ENCODE results near the gene ARFGEF2. TPM values are rescaled to one million over a fixed set of nuclear protein-coding genes. Genes with fewer than 3 reads are reported as not detected.

ARFGEF2 gene
- total RNA-seq, 1 donor from 2014 or later = 21.9 TPM

GRCh38 chr20:48919336-48919881 lies 2.1 kb upstream of the ARFGEF2 start:
- no peaks in the 10 kb centered on the region for H3K36me3 ChIP-seq
- peaks cover 31% of the 10 kb centered on the region for H3K4me1 ChIP-seq
- no peak overlapping the region for H3K27ac ChIP-seq
- no peaks in the 10 kb centered on the region for H3K9me3 ChIP-seq
- no peaks in the 10 kb centered on the region for H3K27me3 ChIP-seq
- intact Hi-C loops (cut with DNase I) = no loop called here
- TF ChIP-seq POLR2A (IDR thresholded peaks at IDR 0.05) (no peak), CTCF (IDR thresholded peaks at IDR 0.05) (no peak), POLR2AphosphoS5 (IDR thresholded peaks at IDR 0.05; ENCODE audit: insufficient read depth in 1 of 2, low read depth in 1 of 2) (no peak)
- DNase-seq (ENCODE audit: extremely low spot score in 2 of 2) = no peak
- no peak overlapping the region for H3K4me3 ChIP-seq

DNA sequence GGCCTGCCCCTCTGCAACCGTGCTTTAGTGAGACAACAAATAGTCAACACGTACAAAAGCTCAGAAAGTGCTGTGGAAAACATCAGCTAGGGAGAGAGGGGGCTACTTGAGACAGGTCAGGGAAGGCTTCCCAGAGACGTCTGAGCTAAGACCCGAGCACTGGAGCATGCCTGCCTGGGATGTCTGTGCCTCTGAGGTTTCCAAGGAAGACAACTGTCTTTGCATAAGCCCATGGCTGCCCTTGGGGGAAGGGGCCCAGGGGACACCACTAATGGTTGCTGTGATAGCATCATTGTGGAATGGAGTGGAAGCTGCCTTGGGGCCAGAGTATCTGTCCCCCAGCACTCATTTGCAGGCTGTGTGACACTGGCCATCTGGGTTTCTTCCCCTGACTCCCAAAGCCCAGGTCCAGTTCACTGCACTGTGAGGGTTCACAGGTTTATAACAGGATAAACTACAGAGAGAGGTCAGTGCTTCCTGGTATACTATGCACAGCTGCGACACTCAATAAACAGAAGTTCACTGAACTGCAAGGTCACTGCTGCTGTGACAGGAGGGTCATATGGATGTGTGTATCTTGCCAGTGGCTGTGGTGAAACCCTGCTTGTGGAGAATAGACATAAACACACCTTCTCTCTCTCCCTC lies 1.5 kb upstream of the ARFGEF2 start:
- Histone ChIP-seq H3K27me3 (no peaks in the 10 kb centered on the region), H3K27ac (no peak overlapping the region), H3K9me3 (no peaks in the 10 kb centered on the region), H3K4me3 (no peak overlapping the region), H3K36me3 (no peaks in the 10 kb centered on the region), H3K4me1 (peaks cover 37% of the 10 kb centered on the region)
- TF ChIP-seq POLR2AphosphoS5 (IDR thresholded peaks at IDR 0.05; ENCODE audit: insufficient read depth in 1 of 2, low read depth in 1 of 2) (no peak), CTCF (IDR thresholded peaks at IDR 0.05) (no peak), POLR2A (IDR thresholded peaks at IDR 0.05) (no peak)
- DNase-seq (ENCODE audit: extremely low spot score in 2 of 2) = no peak
- intact Hi-C loops (cut with DNase I) = no loop called here

- TF ChIP-seq POLR2AphosphoS5 (IDR thresholded peaks at IDR 0.05; ENCODE audit: insufficient read depth in 1 of 2, low read depth in 1 of 2) = no peak
- no peak for TF ChIP-seq POLR2A (IDR thresholded peaks at IDR 0.05)
- TF ChIP-seq CTCF (IDR thresholded peaks at IDR 0.05) = no peak
- Histone ChIP-seq H3K9me3 (no peaks in the 10 kb centered on the region), H3K4me1 (peaks cover 39% of the 10 kb centered on the region), H3K36me3 (no peaks in the 10 kb centered on the region), H3K4me3 (peak overlapping the region; percentile 92 to 97), H3K27me3 (no peaks in the 10 kb centered on the region), H3K27ac (peak overlapping the region; percentile 96)
- DNase-seq (ENCODE audit: extremely low spot score in 2 of 2) = no peak
- intact Hi-C loops (cut with DNase I) = no loop called here
Measured at GRCh38 chr20:48920527-48921167, 864 bp upstream of the ARFGEF2 start.

DNA sequence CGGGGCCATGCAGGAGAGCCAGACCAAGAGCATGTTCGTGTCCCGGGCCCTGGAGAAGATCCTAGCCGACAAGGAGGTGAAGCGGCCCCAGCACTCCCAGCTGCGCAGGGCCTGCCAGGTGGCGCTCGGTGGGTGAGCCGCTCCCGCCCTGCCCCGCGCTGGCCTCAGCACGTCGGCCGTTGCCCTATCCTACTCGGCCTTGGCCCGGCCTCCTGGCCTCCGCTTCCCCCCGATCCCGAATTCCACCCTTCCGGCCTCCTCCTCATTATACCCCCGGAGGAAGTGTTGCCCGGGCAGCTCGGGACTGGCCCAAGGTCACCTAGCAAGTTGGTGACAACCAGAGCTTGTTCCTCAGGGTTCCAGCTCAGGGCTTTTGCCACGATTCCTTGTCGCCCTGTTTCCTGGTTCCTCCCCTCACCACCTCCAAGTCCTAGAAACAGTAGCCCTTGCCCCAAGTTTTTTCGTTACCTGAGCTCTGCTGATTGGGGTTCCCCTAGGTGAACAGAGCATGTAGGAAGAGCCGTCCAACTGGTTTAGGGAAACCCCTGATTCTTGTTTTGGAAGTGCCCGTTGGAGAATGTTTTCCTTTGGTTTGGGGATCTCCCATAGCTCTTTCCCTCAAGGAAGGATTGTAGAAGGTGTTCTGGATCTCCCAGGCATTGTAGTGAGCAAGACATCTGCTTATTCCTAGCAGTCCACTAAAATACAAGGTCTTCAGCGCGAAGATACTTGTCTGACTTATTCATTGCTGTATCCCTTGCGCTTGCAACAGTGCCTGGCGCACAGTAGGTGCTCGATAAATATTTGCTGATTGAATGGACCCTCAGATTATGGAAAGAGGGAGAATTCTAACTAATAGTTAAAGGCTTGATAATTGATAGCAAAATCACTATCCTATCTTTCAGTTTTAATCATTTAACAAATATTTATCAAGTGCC lies 641 bp downstream of the ARFGEF2 start:
- Histone ChIP-seq H3K36me3 (no peaks in the 10 kb centered on the region), H3K4me1 (peaks cover 45% of the 10 kb centered on the region), H3K27me3 (no peaks in the 10 kb centered on the region), H3K9me3 (no peaks in the 10 kb centered on the region), H3K4me3 (peak overlapping the region; percentile 92 to 97), H3K27ac (peak overlapping the region; percentile 96)
- TF ChIP-seq CTCF (IDR thresholded peaks at IDR 0.05) (no peak), POLR2AphosphoS5 (IDR thresholded peaks at IDR 0.05; ENCODE audit: insufficient read depth in 1 of 2, low read depth in 1 of 2) (no peak), POLR2A (IDR thresholded peaks at IDR 0.05) (no peak)
- DNase-seq (ENCODE audit: extremely low spot score in 2 of 2) = peak in 1 of 2 donors; percentile 91
- intact Hi-C loops (cut with DNase I) = no loop called here
